H1 (cell line): ENCODE measurements around the gene TGM4. TPM values are rescaled to one million over a fixed set of nuclear protein-coding genes. Genes with fewer than 3 reads are reported as not detected.

Experiments
- BRCA1 ChIP-seq: IDR thresholded peaks from 2 replicates; pipeline ENCODE4 v1.6.1; 2012; ENCODE audit warnings: low read depth, low read length, improper control_type of control experiment
- CREB1 ChIP-seq: IDR thresholded peaks from 2 replicates; pipeline ENCODE4 v1.6.1; 2012; ENCODE audit warnings: inconsistent platforms
- GTF2F1 ChIP-seq: IDR thresholded peaks from 2 replicates; pipeline ENCODE4 v1.6.1; 2012; ENCODE audit warnings: low read depth, low read length, improper control_type of control experiment, borderline replicate concordance
- PHF8 ChIP-seq: fragments of 200-600 bp; sonication (generic); conservative IDR thresholded peaks from 2 replicates; pipeline ENCODE4 v1.7.1; 2012; ENCODE audit warnings: low read depth, mild to moderate bottlenecking, inconsistent platforms, low read length, moderate library complexity
- POU5F1 ChIP-seq: IDR thresholded peaks from 2 replicates; pipeline ENCODE4 v1.6.1; 2011; ENCODE audit warnings: low read depth, mild to moderate bottlenecking, low read length, moderate library complexity
- SIX5 ChIP-seq: IDR thresholded peaks from 2 replicates; pipeline ENCODE4 v1.6.1; 2011; ENCODE audit warnings: mild to moderate bottlenecking, low read depth, low read length
- TBP ChIP-seq: IDR thresholded peaks from 2 replicates; pipeline ENCODE4 v1.6.1; 2011; ENCODE audit warnings: low read depth, low read length, improper control_type of control experiment
- polyA plus RNA-seq, 7 experiments: library from polyadenylated mRNA; depleted of rRNA in 3 of 7; stranded (reverse) in 5 of 7; unstranded in 2 of 7; fragments of >200 nt in 5 of 7; fragments of 200-250 nt in 2 of 7; gene quantifications; 1 replicate in 5 of 7; 2 replicates in 1 of 7; 4 replicates in 1 of 7; pipeline versions ENCODE4 v1.2.1 to v1.2.3, GENCODE V29; 2011 to 2013; ENCODE audit warnings: missing spikeins in 2 of 7, mixed read lengths in 2 of 7
- total RNA-seq: library from RNA; stranded (reverse); fragmentation: NEBNext Ultra II Directional; extraction: Animal tissue kit (Norgen Biotek cat#: 25700); gene quantifications from 2 replicates; pipeline ENCODE4 v1.2.1, GENCODE V29; 2021
- TF ChIP-seq, protein P1 (sequence below): fragments of 300-600 bp; sonication (generic); IDR thresholded peaks from 2 replicates; pipeline ENCODE4 v1.7.1; 2012; ENCODE audit warnings: low read length, moderate library complexity, mild to moderate bottlenecking, inconsistent platforms; ENCODE audit not compliant: insufficient replicate concordance

Gene TGM4
- total and polyA plus RNA-seq, 2 of the 8 experiments (the other 6 are each of a cell fraction or from before 2014, with no cell fraction given), result 0.02 TPM; not detected in 1

DNA sequence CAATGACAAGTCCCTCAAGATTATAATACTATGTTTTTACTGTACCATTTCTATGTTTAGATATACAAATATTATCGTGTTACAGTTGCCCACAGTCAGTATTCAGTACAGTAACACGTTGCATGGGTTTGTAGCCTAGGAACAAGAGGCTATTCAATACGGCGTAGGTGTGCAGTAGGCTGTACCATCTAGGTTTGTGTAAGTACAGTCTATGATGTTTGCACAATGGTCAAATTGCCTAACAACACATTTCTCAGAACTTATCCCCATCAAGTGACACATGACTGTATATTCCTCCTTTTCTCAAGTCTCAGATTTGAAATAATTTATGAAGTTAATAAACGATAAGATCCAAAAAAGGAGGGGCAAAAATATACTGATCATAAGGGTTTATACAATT, 79.9 kb downstream of the TGM4 start (continued):
- TF ChIP-seq, protein P1, sequence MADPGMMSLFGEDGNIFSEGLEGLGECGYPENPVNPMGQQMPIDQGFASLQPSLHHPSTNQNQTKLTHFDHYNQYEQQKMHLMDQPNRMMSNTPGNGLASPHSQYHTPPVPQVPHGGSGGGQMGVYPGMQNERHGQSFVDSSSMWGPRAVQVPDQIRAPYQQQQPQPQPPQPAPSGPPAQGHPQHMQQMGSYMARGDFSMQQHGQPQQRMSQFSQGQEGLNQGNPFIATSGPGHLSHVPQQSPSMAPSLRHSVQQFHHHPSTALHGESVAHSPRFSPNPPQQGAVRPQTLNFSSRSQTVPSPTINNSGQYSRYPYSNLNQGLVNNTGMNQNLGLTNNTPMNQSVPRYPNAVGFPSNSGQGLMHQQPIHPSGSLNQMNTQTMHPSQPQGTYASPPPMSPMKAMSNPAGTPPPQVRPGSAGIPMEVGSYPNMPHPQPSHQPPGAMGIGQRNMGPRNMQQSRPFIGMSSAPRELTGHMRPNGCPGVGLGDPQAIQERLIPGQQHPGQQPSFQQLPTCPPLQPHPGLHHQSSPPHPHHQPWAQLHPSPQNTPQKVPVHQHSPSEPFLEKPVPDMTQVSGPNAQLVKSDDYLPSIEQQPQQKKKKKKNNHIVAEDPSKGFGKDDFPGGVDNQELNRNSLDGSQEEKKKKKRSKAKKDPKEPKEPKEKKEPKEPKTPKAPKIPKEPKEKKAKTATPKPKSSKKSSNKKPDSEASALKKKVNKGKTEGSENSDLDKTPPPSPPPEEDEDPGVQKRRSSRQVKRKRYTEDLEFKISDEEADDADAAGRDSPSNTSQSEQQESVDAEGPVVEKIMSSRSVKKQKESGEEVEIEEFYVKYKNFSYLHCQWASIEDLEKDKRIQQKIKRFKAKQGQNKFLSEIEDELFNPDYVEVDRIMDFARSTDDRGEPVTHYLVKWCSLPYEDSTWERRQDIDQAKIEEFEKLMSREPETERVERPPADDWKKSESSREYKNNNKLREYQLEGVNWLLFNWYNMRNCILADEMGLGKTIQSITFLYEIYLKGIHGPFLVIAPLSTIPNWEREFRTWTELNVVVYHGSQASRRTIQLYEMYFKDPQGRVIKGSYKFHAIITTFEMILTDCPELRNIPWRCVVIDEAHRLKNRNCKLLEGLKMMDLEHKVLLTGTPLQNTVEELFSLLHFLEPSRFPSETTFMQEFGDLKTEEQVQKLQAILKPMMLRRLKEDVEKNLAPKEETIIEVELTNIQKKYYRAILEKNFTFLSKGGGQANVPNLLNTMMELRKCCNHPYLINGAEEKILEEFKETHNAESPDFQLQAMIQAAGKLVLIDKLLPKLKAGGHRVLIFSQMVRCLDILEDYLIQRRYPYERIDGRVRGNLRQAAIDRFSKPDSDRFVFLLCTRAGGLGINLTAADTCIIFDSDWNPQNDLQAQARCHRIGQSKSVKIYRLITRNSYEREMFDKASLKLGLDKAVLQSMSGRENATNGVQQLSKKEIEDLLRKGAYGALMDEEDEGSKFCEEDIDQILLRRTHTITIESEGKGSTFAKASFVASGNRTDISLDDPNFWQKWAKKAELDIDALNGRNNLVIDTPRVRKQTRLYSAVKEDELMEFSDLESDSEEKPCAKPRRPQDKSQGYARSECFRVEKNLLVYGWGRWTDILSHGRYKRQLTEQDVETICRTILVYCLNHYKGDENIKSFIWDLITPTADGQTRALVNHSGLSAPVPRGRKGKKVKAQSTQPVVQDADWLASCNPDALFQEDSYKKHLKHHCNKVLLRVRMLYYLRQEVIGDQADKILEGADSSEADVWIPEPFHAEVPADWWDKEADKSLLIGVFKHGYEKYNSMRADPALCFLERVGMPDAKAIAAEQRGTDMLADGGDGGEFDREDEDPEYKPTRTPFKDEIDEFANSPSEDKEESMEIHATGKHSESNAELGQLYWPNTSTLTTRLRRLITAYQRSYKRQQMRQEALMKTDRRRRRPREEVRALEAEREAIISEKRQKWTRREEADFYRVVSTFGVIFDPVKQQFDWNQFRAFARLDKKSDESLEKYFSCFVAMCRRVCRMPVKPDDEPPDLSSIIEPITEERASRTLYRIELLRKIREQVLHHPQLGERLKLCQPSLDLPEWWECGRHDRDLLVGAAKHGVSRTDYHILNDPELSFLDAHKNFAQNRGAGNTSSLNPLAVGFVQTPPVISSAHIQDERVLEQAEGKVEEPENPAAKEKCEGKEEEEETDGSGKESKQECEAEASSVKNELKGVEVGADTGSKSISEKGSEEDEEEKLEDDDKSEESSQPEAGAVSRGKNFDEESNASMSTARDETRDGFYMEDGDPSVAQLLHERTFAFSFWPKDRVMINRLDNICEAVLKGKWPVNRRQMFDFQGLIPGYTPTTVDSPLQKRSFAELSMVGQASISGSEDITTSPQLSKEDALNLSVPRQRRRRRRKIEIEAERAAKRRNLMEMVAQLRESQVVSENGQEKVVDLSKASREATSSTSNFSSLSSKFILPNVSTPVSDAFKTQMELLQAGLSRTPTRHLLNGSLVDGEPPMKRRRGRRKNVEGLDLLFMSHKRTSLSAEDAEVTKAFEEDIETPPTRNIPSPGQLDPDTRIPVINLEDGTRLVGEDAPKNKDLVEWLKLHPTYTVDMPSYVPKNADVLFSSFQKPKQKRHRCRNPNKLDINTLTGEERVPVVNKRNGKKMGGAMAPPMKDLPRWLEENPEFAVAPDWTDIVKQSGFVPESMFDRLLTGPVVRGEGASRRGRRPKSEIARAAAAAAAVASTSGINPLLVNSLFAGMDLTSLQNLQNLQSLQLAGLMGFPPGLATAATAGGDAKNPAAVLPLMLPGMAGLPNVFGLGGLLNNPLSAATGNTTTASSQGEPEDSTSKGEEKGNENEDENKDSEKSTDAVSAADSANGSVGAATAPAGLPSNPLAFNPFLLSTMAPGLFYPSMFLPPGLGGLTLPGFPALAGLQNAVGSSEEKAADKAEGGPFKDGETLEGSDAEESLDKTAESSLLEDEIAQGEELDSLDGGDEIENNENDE, result no peak
- TF ChIP-seq SIX5 (no peak), TBP (no peak), GTF2F1 (no peak), CREB1 (no peak), PHF8 (no peak), BRCA1 (no peak), POU5F1 (no peak)
